ENCODE data around the gene GIGYF1. TPM values are rescaled to one million over a fixed set of nuclear protein-coding genes. Genes with fewer than 3 reads are reported as not detected.
A peak's percentile ranks its signal among the peaks of the same experiment; 100 is the strongest.

GIGYF1 gene
- total and polyA plus RNA-seq, 2 of the 13 experiments (the other 11 are each of a cell fraction or from before 2014, with no cell fraction given): 7.6 to 16.1 TPM

DNA sequence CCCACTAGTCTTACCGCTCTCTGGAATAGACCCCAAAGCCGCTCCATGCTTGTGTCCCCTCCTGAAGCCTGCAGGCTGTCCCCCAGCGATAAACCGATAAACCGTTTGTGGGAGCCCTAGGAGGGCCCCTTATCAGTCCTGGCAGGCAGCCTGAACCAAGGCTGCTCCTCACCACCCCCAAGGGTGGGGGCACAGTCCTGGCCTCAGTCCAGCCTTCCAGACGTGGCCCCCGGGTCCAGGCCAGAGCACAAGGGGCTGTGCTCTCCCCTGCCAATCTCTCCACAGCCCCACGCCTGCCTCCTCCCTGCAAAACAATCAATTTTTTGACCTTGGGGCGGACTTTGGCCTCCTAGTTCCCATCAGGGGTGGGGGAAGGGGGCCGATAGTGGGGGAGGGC lies 52.6 kb downstream of the GIGYF1 start, which contains the start of gene TFR2 (continued):
- TF ChIP-seq ARHGAP35 (CRISPR knock-in tag; IDR thresholded peaks at IDR 0.05; ENCODE audit: borderline replicate concordance) (no peak), RXRA (CRISPR knock-in tag; IDR thresholded peaks at IDR 0.05) (peak; percentile 64; the same call in 1 of the 2 replicates), ESRRA (CRISPR knock-in tag; IDR thresholded peaks at IDR 0.05; ENCODE audit: low read depth) (peak; percentile 97), U2AF2 (IDR thresholded peaks at IDR 0.05; ENCODE audit: low read depth, low read length) (no peak), RFXANK (CRISPR knock-in tag; IDR thresholded peaks at IDR 0.05) (no peak), SCMH1 (CRISPR knock-in tag; IDR thresholded peaks at IDR 0.05; ENCODE audit: borderline replicate concordance) (no peak), ZNF776 (CRISPR knock-in tag; IDR thresholded peaks at IDR 0.05) (no peak), MTF1 (CRISPR knock-in tag; IDR thresholded peaks at IDR 0.05) (no peak), ZKSCAN8 (CRISPR knock-in tag; IDR thresholded peaks at IDR 0.05; ENCODE audit: borderline replicate concordance) (no peak), IRX3 (CRISPR knock-in tag; IDR thresholded peaks at IDR 0.05; ENCODE audit: borderline replicate concordance, low read depth) (no peak), JUN (CRISPR knock-in tag; IDR thresholded peaks at IDR 0.05) (no peak), ZBTB1 (CRISPR knock-in tag; IDR thresholded peaks at IDR 0.05; ENCODE audit: borderline replicate concordance) (no peak), ZNF543 (CRISPR knock-in tag; IDR thresholded peaks at IDR 0.05) (no peak), MAFF (IDR thresholded peaks at IDR 0.05; ENCODE audit: low read depth, low read length) (no peak), ZNF263 (CRISPR knock-in tag; IDR thresholded peaks at IDR 0.05) (peak; percentile 72), ZNF12 (CRISPR knock-in tag; IDR thresholded peaks at IDR 0.05) (no peak), ARID2 (CRISPR knock-in tag; IDR thresholded peaks at IDR 0.05; ENCODE audit: borderline replicate concordance) (no peak), ZNF354B (CRISPR knock-in tag; IDR thresholded peaks at IDR 0.05) (no peak), GPN1 (CRISPR knock-in tag; IDR thresholded peaks at IDR 0.05; ENCODE audit: borderline replicate concordance) (no peak)
- TF ChIP-seq, protein P1, sequence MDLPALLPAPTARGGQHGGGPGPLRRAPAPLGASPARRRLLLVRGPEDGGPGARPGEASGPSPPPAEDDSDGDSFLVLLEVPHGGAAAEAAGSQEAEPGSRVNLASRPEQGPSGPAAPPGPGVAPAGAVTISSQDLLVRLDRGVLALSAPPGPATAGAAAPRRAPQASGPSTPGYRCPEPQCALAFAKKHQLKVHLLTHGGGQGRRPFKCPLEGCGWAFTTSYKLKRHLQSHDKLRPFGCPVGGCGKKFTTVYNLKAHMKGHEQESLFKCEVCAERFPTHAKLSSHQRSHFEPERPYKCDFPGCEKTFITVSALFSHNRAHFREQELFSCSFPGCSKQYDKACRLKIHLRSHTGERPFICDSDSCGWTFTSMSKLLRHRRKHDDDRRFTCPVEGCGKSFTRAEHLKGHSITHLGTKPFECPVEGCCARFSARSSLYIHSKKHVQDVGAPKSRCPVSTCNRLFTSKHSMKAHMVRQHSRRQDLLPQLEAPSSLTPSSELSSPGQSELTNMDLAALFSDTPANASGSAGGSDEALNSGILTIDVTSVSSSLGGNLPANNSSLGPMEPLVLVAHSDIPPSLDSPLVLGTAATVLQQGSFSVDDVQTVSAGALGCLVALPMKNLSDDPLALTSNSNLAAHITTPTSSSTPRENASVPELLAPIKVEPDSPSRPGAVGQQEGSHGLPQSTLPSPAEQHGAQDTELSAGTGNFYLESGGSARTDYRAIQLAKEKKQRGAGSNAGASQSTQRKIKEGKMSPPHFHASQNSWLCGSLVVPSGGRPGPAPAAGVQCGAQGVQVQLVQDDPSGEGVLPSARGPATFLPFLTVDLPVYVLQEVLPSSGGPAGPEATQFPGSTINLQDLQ (CRISPR knock-in tag; IDR thresholded peaks at IDR 0.05): no peak
- TF ChIP-seq, protein P2, sequence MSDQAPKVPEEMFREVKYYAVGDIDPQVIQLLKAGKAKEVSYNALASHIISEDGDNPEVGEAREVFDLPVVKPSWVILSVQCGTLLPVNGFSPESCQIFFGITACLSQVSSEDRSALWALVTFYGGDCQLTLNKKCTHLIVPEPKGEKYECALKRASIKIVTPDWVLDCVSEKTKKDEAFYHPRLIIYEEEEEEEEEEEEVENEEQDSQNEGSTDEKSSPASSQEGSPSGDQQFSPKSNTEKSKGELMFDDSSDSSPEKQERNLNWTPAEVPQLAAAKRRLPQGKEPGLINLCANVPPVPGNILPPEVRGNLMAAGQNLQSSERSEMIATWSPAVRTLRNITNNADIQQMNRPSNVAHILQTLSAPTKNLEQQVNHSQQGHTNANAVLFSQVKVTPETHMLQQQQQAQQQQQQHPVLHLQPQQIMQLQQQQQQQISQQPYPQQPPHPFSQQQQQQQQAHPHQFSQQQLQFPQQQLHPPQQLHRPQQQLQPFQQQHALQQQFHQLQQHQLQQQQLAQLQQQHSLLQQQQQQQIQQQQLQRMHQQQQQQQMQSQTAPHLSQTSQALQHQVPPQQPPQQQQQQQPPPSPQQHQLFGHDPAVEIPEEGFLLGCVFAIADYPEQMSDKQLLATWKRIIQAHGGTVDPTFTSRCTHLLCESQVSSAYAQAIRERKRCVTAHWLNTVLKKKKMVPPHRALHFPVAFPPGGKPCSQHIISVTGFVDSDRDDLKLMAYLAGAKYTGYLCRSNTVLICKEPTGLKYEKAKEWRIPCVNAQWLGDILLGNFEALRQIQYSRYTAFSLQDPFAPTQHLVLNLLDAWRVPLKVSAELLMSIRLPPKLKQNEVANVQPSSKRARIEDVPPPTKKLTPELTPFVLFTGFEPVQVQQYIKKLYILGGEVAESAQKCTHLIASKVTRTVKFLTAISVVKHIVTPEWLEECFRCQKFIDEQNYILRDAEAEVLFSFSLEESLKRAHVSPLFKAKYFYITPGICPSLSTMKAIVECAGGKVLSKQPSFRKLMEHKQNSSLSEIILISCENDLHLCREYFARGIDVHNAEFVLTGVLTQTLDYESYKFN (CRISPR knock-in tag; conservative IDR thresholded peaks at IDR 0.05): peak; percentile 95
- TF ChIP-seq, protein P3, sequence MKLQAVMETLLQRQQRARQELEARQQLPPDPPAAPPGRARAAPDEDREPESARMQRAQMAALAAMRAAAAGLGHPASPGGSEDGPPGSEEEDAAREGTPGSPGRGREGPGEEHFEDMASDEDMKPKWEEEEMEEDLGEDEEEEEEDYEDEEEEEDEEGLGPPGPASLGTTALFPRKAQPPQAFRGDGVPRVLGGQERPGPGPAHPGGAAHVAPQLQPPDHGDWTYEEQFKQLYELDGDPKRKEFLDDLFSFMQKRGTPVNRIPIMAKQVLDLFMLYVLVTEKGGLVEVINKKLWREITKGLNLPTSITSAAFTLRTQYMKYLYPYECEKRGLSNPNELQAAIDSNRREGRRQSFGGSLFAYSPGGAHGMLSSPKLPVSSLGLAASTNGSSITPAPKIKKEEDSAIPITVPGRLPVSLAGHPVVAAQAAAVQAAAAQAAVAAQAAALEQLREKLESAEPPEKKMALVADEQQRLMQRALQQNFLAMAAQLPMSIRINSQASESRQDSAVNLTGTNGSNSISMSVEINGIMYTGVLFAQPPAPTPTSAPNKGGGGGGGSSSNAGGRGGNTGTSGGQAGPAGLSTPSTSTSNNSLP (IDR thresholded peaks at IDR 0.05; ENCODE audit: low read depth, low read length): no peak
- TF ChIP-seq, protein P4, sequence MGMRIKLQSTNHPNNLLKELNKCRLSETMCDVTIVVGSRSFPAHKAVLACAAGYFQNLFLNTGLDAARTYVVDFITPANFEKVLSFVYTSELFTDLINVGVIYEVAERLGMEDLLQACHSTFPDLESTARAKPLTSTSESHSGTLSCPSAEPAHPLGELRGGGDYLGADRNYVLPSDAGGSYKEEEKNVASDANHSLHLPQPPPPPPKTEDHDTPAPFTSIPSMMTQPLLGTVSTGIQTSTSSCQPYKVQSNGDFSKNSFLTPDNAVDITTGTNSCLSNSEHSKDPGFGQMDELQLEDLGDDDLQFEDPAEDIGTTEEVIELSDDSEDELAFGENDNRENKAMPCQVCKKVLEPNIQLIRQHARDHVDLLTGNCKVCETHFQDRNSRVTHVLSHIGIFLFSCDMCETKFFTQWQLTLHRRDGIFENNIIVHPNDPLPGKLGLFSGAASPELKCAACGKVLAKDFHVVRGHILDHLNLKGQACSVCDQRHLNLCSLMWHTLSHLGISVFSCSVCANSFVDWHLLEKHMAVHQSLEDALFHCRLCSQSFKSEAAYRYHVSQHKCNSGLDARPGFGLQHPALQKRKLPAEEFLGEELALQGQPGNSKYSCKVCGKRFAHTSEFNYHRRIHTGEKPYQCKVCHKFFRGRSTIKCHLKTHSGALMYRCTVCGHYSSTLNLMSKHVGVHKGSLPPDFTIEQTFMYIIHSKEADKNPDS (CRISPR knock-in tag; IDR thresholded peaks at IDR 0.05): no peak

Data from HepG2 (cell line).